Measurements from ENCODE around the gene PTPRD. TPM values are rescaled to one million over a fixed set of nuclear protein-coding genes. Genes with fewer than 3 reads are reported as not detected.

The PTPRD gene
- total RNA-seq, 1 experiment from 2014 or later = not detected

DNA sequence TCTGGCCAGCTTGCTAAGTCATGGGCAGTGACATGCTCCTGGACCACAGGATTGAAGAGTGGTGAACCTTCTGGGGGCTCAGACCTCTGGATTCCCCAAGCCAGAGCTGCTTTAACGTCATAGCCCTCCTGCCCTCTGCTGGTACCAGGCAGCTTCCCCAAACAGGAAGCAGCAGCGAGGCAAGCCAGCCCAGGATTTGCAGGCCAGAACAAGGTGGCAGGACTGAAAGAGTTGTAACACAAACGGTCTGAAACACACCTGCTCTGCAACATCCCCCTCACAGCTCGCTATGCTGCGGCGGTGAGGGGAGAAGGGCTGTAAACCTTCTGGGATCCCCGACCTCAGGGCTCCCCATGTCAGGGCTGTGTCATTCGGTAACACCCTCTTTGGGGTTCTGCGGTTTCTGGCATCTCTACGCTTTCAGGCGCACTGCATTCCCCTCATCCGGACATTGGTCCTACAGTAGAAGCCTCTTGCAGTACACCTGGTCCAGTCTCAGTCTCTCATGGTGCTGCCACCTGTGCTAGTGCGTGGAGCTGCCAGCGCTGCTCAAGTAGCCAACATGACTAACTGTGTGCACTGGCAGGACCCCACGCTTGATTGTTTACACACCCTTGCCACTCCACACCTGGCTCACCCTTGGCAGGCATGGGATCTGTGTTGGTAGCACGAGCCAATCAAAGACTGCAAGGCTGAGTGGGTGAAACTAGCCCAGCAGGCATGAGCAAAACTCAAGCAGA lies 893.3 kb downstream of the PTPRD start:
- Mint-ChIP-seq H3K9me3 (ENCODE audit: unreplicated experiment) (no peaks in the 10 kb centered on the region), H3K4me3 (ENCODE audit: unreplicated experiment) (no peak overlapping the region), H3K4me1 (ENCODE audit: insufficient read depth, unreplicated experiment) (no peaks in the 10 kb centered on the region), H3K36me3 (ENCODE audit: insufficient read depth, unreplicated experiment) (no peaks in the 10 kb centered on the region), H3K27ac (ENCODE audit: low read depth, unreplicated experiment) (no peak overlapping the region), H3K27me3 (ENCODE audit: insufficient read depth, unreplicated experiment) (no peaks in the 10 kb centered on the region)
- ChIA-PET POLR2A (no interaction called here), CTCF (no interaction called here)
- intact Hi-C loops (cut with micrococcal nuclease) = no loop called here
- no TSS peak for BruUV-seq (replicated peaks)
- no peak for DNase-seq (ENCODE audit: unreplicated experiment)
- TF ChIP-seq, protein P1, sequence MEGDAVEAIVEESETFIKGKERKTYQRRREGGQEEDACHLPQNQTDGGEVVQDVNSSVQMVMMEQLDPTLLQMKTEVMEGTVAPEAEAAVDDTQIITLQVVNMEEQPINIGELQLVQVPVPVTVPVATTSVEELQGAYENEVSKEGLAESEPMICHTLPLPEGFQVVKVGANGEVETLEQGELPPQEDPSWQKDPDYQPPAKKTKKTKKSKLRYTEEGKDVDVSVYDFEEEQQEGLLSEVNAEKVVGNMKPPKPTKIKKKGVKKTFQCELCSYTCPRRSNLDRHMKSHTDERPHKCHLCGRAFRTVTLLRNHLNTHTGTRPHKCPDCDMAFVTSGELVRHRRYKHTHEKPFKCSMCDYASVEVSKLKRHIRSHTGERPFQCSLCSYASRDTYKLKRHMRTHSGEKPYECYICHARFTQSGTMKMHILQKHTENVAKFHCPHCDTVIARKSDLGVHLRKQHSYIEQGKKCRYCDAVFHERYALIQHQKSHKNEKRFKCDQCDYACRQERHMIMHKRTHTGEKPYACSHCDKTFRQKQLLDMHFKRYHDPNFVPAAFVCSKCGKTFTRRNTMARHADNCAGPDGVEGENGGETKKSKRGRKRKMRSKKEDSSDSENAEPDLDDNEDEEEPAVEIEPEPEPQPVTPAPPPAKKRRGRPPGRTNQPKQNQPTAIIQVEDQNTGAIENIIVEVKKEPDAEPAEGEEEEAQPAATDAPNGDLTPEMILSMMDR (IDR thresholded peaks at IDR 0.05; ENCODE audit: unreplicated experiment) = no peak

GRCh38 chr9:9718691-9719090 lies 894.1 kb downstream of the PTPRD start:
- TF ChIP-seq, protein P1 (IDR thresholded peaks at IDR 0.05; ENCODE audit: unreplicated experiment) = no peak
- no peaks in the 10 kb centered on the region for H3K4me1 Mint-ChIP-seq (ENCODE audit: insufficient read depth, unreplicated experiment)
- no peak overlapping the region for H3K4me3 Mint-ChIP-seq (ENCODE audit: unreplicated experiment)
- intact Hi-C loops (cut with micrococcal nuclease) = no loop called here
- ChIA-PET POLR2A (no interaction called here), CTCF (no interaction called here)
- H3K9me3 Mint-ChIP-seq (ENCODE audit: unreplicated experiment) = no peaks in the 10 kb centered on the region
- no peaks in the 10 kb centered on the region for H3K27me3 Mint-ChIP-seq (ENCODE audit: insufficient read depth, unreplicated experiment)
- H3K36me3 Mint-ChIP-seq (ENCODE audit: insufficient read depth, unreplicated experiment) = no peaks in the 10 kb centered on the region
- no TSS peak for BruUV-seq (replicated peaks)
- no peak for DNase-seq (ENCODE audit: unreplicated experiment)
- no peak overlapping the region for H3K27ac Mint-ChIP-seq (ENCODE audit: low read depth, unreplicated experiment)

- Mint-ChIP-seq H3K36me3 (ENCODE audit: insufficient read depth, unreplicated experiment) (no peaks in the 10 kb centered on the region), H3K27me3 (ENCODE audit: insufficient read depth, unreplicated experiment) (peaks cover 7% of the 10 kb centered on the region), H3K4me3 (ENCODE audit: unreplicated experiment) (no peak overlapping the region), H3K27ac (ENCODE audit: low read depth, unreplicated experiment) (no peak overlapping the region), H3K4me1 (ENCODE audit: insufficient read depth, unreplicated experiment) (no peaks in the 10 kb centered on the region), H3K9me3 (ENCODE audit: unreplicated experiment) (peaks cover 6% of the 10 kb centered on the region)
- CTCF ChIA-PET = interaction anchor here (0.6 kb wide), 1 partner anchor 81 kb away, joined by 3 read pairs; no protein-coding TSS in a partner anchor
- POLR2A ChIA-PET = no interaction called here
- DNase-seq (ENCODE audit: unreplicated experiment) = no peak
- no TSS peak for BruUV-seq (replicated peaks)
- TF ChIP-seq, protein P1 (IDR thresholded peaks at IDR 0.05; ENCODE audit: unreplicated experiment) = no peak
- intact Hi-C loops (cut with micrococcal nuclease) = no loop called here
These were observed 933.4 kb downstream of the PTPRD start for GRCh38 chr9:9679433-9679832.

GRCh38 chr9:9674461-9674860 lies 938.3 kb downstream of the PTPRD start:
- TF ChIP-seq, protein P1 (IDR thresholded peaks at IDR 0.05; ENCODE audit: unreplicated experiment) = no peak
- no peak overlapping the region for H3K27ac Mint-ChIP-seq (ENCODE audit: low read depth, unreplicated experiment)
- ChIA-PET CTCF (no interaction called here), POLR2A (interaction anchor here (0.7 kb wide), 1 partner anchor 11 kb away, joined by 3 read pairs; no protein-coding TSS in a partner anchor)
- no peaks in the 10 kb centered on the region for H3K9me3 Mint-ChIP-seq (ENCODE audit: unreplicated experiment)
- H3K4me1 Mint-ChIP-seq (ENCODE audit: insufficient read depth, unreplicated experiment) = no peaks in the 10 kb centered on the region
- H3K27me3 Mint-ChIP-seq (ENCODE audit: insufficient read depth, unreplicated experiment) = no peaks in the 10 kb centered on the region
- H3K4me3 Mint-ChIP-seq (ENCODE audit: unreplicated experiment) = no peak overlapping the region
- no TSS peak for BruUV-seq (replicated peaks)
- no peaks in the 10 kb centered on the region for H3K36me3 Mint-ChIP-seq (ENCODE audit: insufficient read depth, unreplicated experiment)
- no peak for DNase-seq (ENCODE audit: unreplicated experiment)
- intact Hi-C loops (cut with micrococcal nuclease) = no loop called here
